ENCODE measurements around the gene SRSF11. TPM values are rescaled to one million over a fixed set of nuclear protein-coding genes. Genes with fewer than 3 reads are reported as not detected.

Gene SRSF11
- total and polyA plus RNA-seq, 2 of the 4 experiments (the other 2 are of a cell fraction), result 94.5 to 149 TPM

DNA sequence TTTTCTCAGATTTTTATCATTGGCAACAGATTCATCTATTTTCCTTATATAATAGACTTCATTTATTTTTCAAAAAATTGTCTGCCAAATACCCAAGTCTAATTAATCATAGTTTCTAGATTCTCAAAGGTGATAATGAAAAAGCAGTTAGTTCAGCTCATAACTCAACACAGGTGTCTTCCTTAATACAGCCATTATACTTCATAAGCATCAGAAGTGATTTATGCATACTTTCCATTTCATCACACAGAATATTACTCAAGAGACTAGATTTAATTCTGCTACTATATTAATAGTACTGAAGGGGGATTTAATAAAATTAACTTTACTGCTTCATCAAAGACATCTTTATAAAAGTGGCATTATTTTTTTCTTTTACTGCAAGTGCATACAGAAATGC lies 18.8 kb downstream of the SRSF11 start:
- DNase-seq (no peak), ATAC-seq (ENCODE audit: low read depth) (no peak)
- H3K4ac ChIP-seq (ENCODE audit: low read depth, low read length), result no peak overlapping the region
- no peak overlapping the region for H3K4me3 ChIP-seq (ENCODE audit: insufficient read depth, low read depth, low read length)
- CTCF ChIA-PET, result no interaction called here
- H3K79me1 ChIP-seq (ENCODE audit: low read depth in 1 of 2, low read length in 2 of 2), result peaks cover 15 to 23% of the 10 kb centered on the region in 2 experiments
- no peak overlapping the region for H3K23ac ChIP-seq (ENCODE audit: low read depth, low read length)
- POLR2A ChIA-PET (ENCODE audit: unreplicated experiment), result no interaction called here
- H2AK5ac ChIP-seq (ENCODE audit: low read depth, low read length), result no peak overlapping the region
- no peak overlapping the region for H4K5ac ChIP-seq (ENCODE audit: low read depth, low read length)
- no peak for TF ChIP-seq SMC3 (IDR thresholded peaks at IDR 0.05; ENCODE audit: low read depth, low read length)
- TF ChIP-seq, protein P1, sequence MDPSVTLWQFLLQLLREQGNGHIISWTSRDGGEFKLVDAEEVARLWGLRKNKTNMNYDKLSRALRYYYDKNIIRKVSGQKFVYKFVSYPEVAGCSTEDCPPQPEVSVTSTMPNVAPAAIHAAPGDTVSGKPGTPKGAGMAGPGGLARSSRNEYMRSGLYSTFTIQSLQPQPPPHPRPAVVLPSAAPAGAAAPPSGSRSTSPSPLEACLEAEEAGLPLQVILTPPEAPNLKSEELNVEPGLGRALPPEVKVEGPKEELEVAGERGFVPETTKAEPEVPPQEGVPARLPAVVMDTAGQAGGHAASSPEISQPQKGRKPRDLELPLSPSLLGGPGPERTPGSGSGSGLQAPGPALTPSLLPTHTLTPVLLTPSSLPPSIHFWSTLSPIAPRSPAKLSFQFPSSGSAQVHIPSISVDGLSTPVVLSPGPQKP (IDR thresholded peaks at IDR 0.05; ENCODE audit: borderline replicate concordance, low read depth, low read length), result no peak
- no peak for TF ChIP-seq MXI1 (IDR thresholded peaks at IDR 0.05; ENCODE audit: borderline replicate concordance, low read depth, low read length)
- no peak for TF ChIP-seq POLR2A (IDR thresholded peaks at IDR 0.05; ENCODE audit: low read depth, low read length)
- TF ChIP-seq FOS (IDR thresholded peaks at IDR 0.05; ENCODE audit: low read depth, low read length), result no peak
- no peak for TF ChIP-seq NFE2L2 (IDR thresholded peaks at IDR 0.05; ENCODE audit: low read depth, low read length)
- TF ChIP-seq RAD21 (IDR thresholded peaks at IDR 0.05; ENCODE audit: low read length), result no peak
- TF ChIP-seq MAZ (IDR thresholded peaks at IDR 0.05; ENCODE audit: borderline replicate concordance, low read depth, low read length), result no peak
- H3K18ac ChIP-seq (ENCODE audit: low read depth, low read length), result no peak overlapping the region
- H2BK15ac ChIP-seq (ENCODE audit: low read depth, low read length), result no peak overlapping the region
- no peak overlapping the region for H2BK20ac ChIP-seq (ENCODE audit: low read depth, low read length)
- H2AFZ ChIP-seq (replicated peaks; ENCODE audit: low read length, poor library complexity), result no peak overlapping the region
- H3K27me3 ChIP-seq (ENCODE audit: control insufficient read depth, insufficient read depth, low read length), result no peaks in the 10 kb centered on the region
- dilution Hi-C loops (cut with HindIII; ENCODE audit: low sequenced_read_pairs, unreplicated experiment) (no loop called here), in situ Hi-C loops (cut with MboI; ENCODE audit: low sequenced_read_pairs) (loop anchor here (10.0 kb wide), 1 partner anchor 815 kb away; no protein-coding TSS in a partner anchor), intact Hi-C loops (cut with micrococcal nuclease) (no loop called here)
- H2AK9ac ChIP-seq (replicated peaks; ENCODE audit: low read depth, low read length, poor library complexity), result no peak overlapping the region
- BruUV-seq (replicated peaks), result no TSS peak
- H2BK5ac ChIP-seq (ENCODE audit: low read depth, low read length, poor library complexity, severe bottlenecking), result no peak overlapping the region
- H3K27ac ChIP-seq (ENCODE audit: insufficient read depth, low read length), result no peak overlapping the region
- no peak overlapping the region for H3K4me2 ChIP-seq (ENCODE audit: low read depth, low read length)
- no peak overlapping the region for H3K56ac ChIP-seq (ENCODE audit: extremely low read depth, insufficient read depth, low read length)
- H3K9me3 ChIP-seq (ENCODE audit: control insufficient read depth, insufficient read depth, low read length), result no peaks in the 10 kb centered on the region
- H2BK120ac ChIP-seq (ENCODE audit: low read depth, low read length), result no peak overlapping the region
- no peak overlapping the region for H4K91ac ChIP-seq (ENCODE audit: insufficient read depth, low read depth, low read length)
- H3K4me1 ChIP-seq (ENCODE audit: control insufficient read depth, insufficient read depth, low read length), result no peaks in the 10 kb centered on the region
- H4K8ac ChIP-seq (ENCODE audit: low read depth in 2 of 2, low read length in 2 of 2), result no peak overlapping the region
- no peaks in the 10 kb centered on the region; the same call in 1 of the 2 replicates for H4K20me1 ChIP-seq (ENCODE audit: insufficient read depth, low read length)
- no peak overlapping the region for H3K9ac ChIP-seq (ENCODE audit: low read depth, low read length)
- no peak overlapping the region for H3K14ac ChIP-seq (replicated peaks; ENCODE audit: low read depth, low read length)
- H3K36me3 ChIP-seq (ENCODE audit: control insufficient read depth, insufficient read depth, low read length), result peaks cover 59% of the 10 kb centered on the region
- no peaks in the 10 kb centered on the region for H3K9me1 ChIP-seq (ENCODE audit: insufficient read depth, low read length)
